Bronchial epithelial cell (primary cell): Measurements from ENCODE around the gene MGP. TPM values are rescaled to one million over a fixed set of nuclear protein-coding genes. Genes with fewer than 3 reads are reported as not detected.

Experiments used
- DNase-seq: peaks from one replicate; pipeline ENCODE4 v3.0.0-alpha.2; 2010; ENCODE audit warnings: low read depth
- FAIRE-seq: peaks from 2 replicates; lab custom pipeline; 2011; peaks lifted over from hg19 to GRCh38; lab: Jason Lieb, UNC
- H3K27me3 ChIP-seq: 2 replicates; pipeline ENCODE4 v1.5.1; 2011; ENCODE audit warnings: low read length; ENCODE audit not compliant: control insufficient read depth, insufficient read depth
- H3K36me3 ChIP-seq: 2 replicates; pipeline ENCODE4 v1.5.1; 2011; ENCODE audit warnings: low read length; ENCODE audit not compliant: control insufficient read depth, insufficient read depth
- H3K4me3 ChIP-seq: 2 replicates; pipeline ENCODE4 v1.5.1; 2011; ENCODE audit warnings: mild to moderate bottlenecking, low read depth, low read length, control low read depth
- total RNA-seq: library from RNA; depleted of rRNA; stranded (reverse); fragments of >200 nt; gene quantifications from 2 replicates; pipeline ENCODE4 v1.2.1, GENCODE V29; 2014
- TF ChIP-seq, protein P1 (sequence below): IDR thresholded peaks from 2 replicates; pipeline ENCODE4 v1.5.1; 2011; ENCODE audit warnings: mild to moderate bottlenecking, moderate library complexity, low read length, control low read depth, inconsistent platforms; ENCODE audit not compliant: insufficient read depth, severe bottlenecking

The MGP gene
- total RNA-seq, 1 donor from 2014 or later, result 0.79 TPM

GRCh38 chr12:14843425-14843887, 42.2 kb downstream of the MGP start, which contains the start of gene ART4:
ART4 (minus strand) TSS chr12:14843526; CDS start chr12:14843113, 413 bp downstream.
- Histone ChIP-seq H3K36me3 (no peaks in the 10 kb centered on the region), H3K27me3 (no peaks in the 10 kb centered on the region), H3K4me3 (no peak within 1 kb of the TSS)
- TF ChIP-seq, protein P1, sequence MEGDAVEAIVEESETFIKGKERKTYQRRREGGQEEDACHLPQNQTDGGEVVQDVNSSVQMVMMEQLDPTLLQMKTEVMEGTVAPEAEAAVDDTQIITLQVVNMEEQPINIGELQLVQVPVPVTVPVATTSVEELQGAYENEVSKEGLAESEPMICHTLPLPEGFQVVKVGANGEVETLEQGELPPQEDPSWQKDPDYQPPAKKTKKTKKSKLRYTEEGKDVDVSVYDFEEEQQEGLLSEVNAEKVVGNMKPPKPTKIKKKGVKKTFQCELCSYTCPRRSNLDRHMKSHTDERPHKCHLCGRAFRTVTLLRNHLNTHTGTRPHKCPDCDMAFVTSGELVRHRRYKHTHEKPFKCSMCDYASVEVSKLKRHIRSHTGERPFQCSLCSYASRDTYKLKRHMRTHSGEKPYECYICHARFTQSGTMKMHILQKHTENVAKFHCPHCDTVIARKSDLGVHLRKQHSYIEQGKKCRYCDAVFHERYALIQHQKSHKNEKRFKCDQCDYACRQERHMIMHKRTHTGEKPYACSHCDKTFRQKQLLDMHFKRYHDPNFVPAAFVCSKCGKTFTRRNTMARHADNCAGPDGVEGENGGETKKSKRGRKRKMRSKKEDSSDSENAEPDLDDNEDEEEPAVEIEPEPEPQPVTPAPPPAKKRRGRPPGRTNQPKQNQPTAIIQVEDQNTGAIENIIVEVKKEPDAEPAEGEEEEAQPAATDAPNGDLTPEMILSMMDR, result no peak
- no peak for FAIRE-seq
- no peak for DNase-seq

- FAIRE-seq (no peak), DNase-seq (no peak)
- TF ChIP-seq, protein P1, result no peak
- H3K4me3 ChIP-seq, result no peak overlapping the region
- no peaks in the 10 kb centered on the region for H3K27me3 ChIP-seq
- H3K36me3 ChIP-seq, result no peaks in the 10 kb centered on the region
Measured at GRCh38 chr12:14842315-14842714, 43.3 kb downstream of the MGP start.

DNA sequence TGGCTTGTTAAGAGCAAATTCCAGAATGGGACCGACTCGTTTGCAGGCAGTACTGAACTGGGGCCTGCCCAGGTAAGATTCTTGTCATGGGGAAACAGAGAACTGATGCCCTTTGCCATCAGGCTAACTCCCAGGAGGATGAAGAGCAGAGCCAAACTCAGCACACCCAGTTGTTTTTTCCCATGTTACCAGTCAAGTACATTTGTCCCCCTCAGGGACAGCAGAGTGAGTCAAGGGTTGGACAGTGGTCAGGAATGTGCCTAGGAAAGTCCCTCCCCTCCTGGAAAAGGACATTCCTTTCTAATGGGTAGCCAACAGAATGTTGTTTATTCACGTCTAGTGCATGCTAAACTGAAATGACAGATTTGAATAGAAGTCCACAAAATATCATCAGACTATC, 43.9 kb downstream of the MGP start:
- Histone ChIP-seq H3K27me3 (no peaks in the 10 kb centered on the region), H3K4me3 (no peak overlapping the region), H3K36me3 (no peaks in the 10 kb centered on the region)
- DNase-seq (peak; percentile 83), FAIRE-seq (no peak)
- TF ChIP-seq, protein P1, result no peak

DNA sequence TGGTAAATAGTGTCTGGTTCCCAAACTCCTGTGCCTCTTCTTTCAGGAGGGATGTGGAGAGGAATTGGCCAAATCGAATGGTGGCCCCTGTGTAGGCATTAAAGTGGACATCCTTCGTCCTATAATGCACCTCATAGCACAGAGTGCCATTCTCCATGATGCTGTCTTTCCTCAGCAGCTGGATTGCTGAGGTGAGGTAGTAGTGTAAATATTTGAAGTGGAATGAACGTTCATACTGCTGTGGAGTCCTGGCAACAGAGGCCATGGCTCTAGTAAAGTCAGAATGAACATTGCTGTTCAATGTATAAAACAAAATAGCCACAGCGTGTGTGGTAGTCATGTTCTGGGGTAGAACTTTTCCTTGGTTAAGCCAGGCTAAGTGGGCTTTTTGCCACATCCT, 45.0 kb downstream of the MGP start:
- DNase-seq (no peak), FAIRE-seq (no peak)
- Histone ChIP-seq H3K36me3 (no peaks in the 10 kb centered on the region), H3K27me3 (no peaks in the 10 kb centered on the region), H3K4me3 (no peak overlapping the region)
- TF ChIP-seq, protein P1, result no peak

GRCh38 chr12:14839262-14839661, 46.4 kb downstream of the MGP start:
- FAIRE-seq (no peak), DNase-seq (no peak)
- Histone ChIP-seq H3K4me3 (no peak overlapping the region), H3K27me3 (no peaks in the 10 kb centered on the region), H3K36me3 (no peaks in the 10 kb centered on the region)
- TF ChIP-seq, protein P1, result no peak
